K562 (cell line): ENCODE data around the gene UNC93B1. TPM values are rescaled to one million over a fixed set of nuclear protein-coding genes. Genes with fewer than 3 reads are reported as not detected.

Experiments used
- CBFA2T2 ChIP-seq: fragments of 450-650 bp; conservative IDR thresholded peaks from 2 replicates; pipeline ENCODE4 v1.6.1; 2017; ENCODE audit warnings: mild to moderate bottlenecking
- CREB1 ChIP-seq, 2 experiments: sonication (generic) in 1 of 2; formaldehyde crosslinking in 1 of 2; IDR thresholded peaks; 2 replicates each; pipeline versions ENCODE4 v1.6.1 to v1.8.0; 2012 to 2022; ENCODE audit warnings: inconsistent platforms in 1 of 2, mild to moderate bottlenecking in 1 of 2, missing genetic modification reagents in 1 of 2, moderate library complexity in 1 of 2
- DACH1 ChIP-seq: fragments of 450-650 bp; IDR thresholded peaks from 2 replicates; pipeline ENCODE4 v1.6.1; 2018; ENCODE audit not compliant: partially characterized antibody
- DLX4 ChIP-seq: fragments of 250-450 bp; sonication (Bioruptor Pico); IDR thresholded peaks from 2 replicates; pipeline ENCODE4 v1.6.1; 2021; ENCODE audit warnings: mild to moderate bottlenecking
- E4F1 ChIP-seq: fragments of 250-450 bp; sonication (Bioruptor Pico); IDR thresholded peaks from 2 replicates; pipeline ENCODE4 v1.5.0; 2021; ENCODE audit warnings: mild to moderate bottlenecking, borderline replicate concordance
- ESRRA ChIP-seq: fragments of 450-650 bp; IDR thresholded peaks from 2 replicates; pipeline ENCODE4 v1.6.1; 2014; ENCODE audit warnings: low read depth, mild to moderate bottlenecking, moderate library complexity, borderline replicate concordance
- ESRRB ChIP-seq: fragments of 250-450 bp; sonication (Bioruptor Pico); IDR thresholded peaks from 2 replicates; pipeline ENCODE4 v1.5.0; 2020; ENCODE audit warnings: mild to moderate bottlenecking, moderate library complexity, borderline replicate concordance
- KDM4B ChIP-seq, 2 experiments: fragments of 450-650 bp in 1 of 2; sonication (generic) in 1 of 2; IDR thresholded peaks; 2 replicates each; pipeline ENCODE4 v1.6.1; 2016 to 2017; ENCODE audit warnings: borderline replicate concordance in 2 of 2, antibody characterized with exemption in 1 of 2, low read depth in 1 of 2, mild to moderate bottlenecking in 1 of 2
- MYNN ChIP-seq, 2 experiments: sonication (generic); formaldehyde crosslinking in 1 of 2; IDR thresholded peaks; 2 replicates each; pipeline versions ENCODE4 v1.5.0 to v1.6.1; 2016 to 2020; ENCODE audit warnings: antibody characterized with exemption in 1 of 2, missing genetic modification reagents in 1 of 2
- NR2C1 ChIP-seq, 2 experiments: fragments of 450-650 bp; IDR thresholded peaks; 2 replicates each; pipeline ENCODE4 v1.6.1; 2017; ENCODE audit warnings: mild to moderate bottlenecking in 2 of 2, antibody characterized with exemption in 1 of 2, inconsistent platforms in 1 of 2, missing compliant biosample characterization in 1 of 2, missing genetic modification characterization in 1 of 2
- NR4A1 ChIP-seq, 2 experiments: fragments of 250-450 bp in 1 of 2; fragments of 450-650 bp in 1 of 2; sonication (Bioruptor Pico) in 1 of 2; IDR thresholded peaks; 2 replicates each; pipeline versions ENCODE4 v1.4.0 to v1.6.1; 2016 to 2020; ENCODE audit warnings: mild to moderate bottlenecking in 2 of 2, missing compliant biosample characterization in 1 of 2, missing genetic modification characterization in 1 of 2, moderate library complexity in 1 of 2
- RNF2 ChIP-seq: sonication (generic); IDR thresholded peaks from 2 replicates; pipeline ENCODE4 v1.6.1; 2016
- SIN3A ChIP-seq, 2 experiments: fragments of 150-350 bp in 1 of 2; IDR thresholded peaks; 2 replicates each; pipeline ENCODE4 v1.6.1; 2011 to 2016; ENCODE audit warnings: borderline replicate concordance in 2 of 2, low read depth in 2 of 2, low read length in 2 of 2, mild to moderate bottlenecking in 2 of 2, moderate library complexity in 2 of 2; ENCODE audit not compliant: control insufficient read depth in 1 of 2
- SMARCE1 ChIP-seq: fragments of 450-650 bp; IDR thresholded peaks from 2 replicates; pipeline ENCODE4 v1.7.1; 2016; ENCODE audit warnings: mild to moderate bottlenecking
- SPI1 ChIP-seq: IDR thresholded peaks from 2 replicates; pipeline ENCODE4 v1.6.1; 2011; ENCODE audit warnings: low read depth, low read length, control low read depth, borderline replicate concordance
- TFAP4 ChIP-seq: sonication (generic); formaldehyde crosslinking; IDR thresholded peaks from 2 replicates; pipeline ENCODE4 v1.8.0; 2022; ENCODE audit warnings: missing genetic modification reagents, mild to moderate bottlenecking, moderate library complexity, borderline replicate concordance
- THAP7 ChIP-seq: fragments of 250-450 bp; sonication (Bioruptor Pico); IDR thresholded peaks from 2 replicates; pipeline ENCODE4 v1.5.0; 2021
- ZBTB8A ChIP-seq: fragments of 450-650 bp; IDR thresholded peaks from 2 replicates; pipeline ENCODE4 v1.6.1; 2018; ENCODE audit warnings: mild to moderate bottlenecking, moderate library complexity; ENCODE audit not compliant: partially characterized antibody
- ZNF134 ChIP-seq: fragments of 250-450 bp; sonication (Bioruptor Pico); conservative IDR thresholded peaks from 2 replicates; pipeline ENCODE4 v1.4.0; 2020
- ZNF197 ChIP-seq: fragments of 200-800 bp; sonication (Bioruptor generic); IDR thresholded peaks from 2 replicates; pipeline ENCODE4 v1.6.1; 2016; ENCODE audit warnings: low read depth, missing genetic modification characterization, missing compliant biosample characterization
- ZNF41 ChIP-seq: fragments of 250-450 bp; sonication (Bioruptor Pico); conservative IDR thresholded peaks from 2 replicates; pipeline ENCODE4 v1.4.0; 2020; ENCODE audit warnings: mild to moderate bottlenecking
- ZNF436 ChIP-seq: fragments of 250-450, 450-650 bp; sonication (Bioruptor Pico); formaldehyde crosslinking; IDR thresholded peaks from 2 replicates; pipeline ENCODE4 v1.7.0; 2020; ENCODE audit warnings: mild to moderate bottlenecking
- ZNF766 ChIP-seq: fragments of 200-800 bp; sonication (Bioruptor generic); conservative IDR thresholded peaks from 2 replicates; pipeline ENCODE4 v1.6.1; 2016; ENCODE audit warnings: missing genetic modification characterization, missing compliant biosample characterization
- ZNF79 ChIP-seq: fragments of 250-450 bp; sonication (Bioruptor Pico); IDR thresholded peaks from 2 replicates; pipeline ENCODE4 v1.4.0; 2020; ENCODE audit warnings: low read depth, mild to moderate bottlenecking, moderate library complexity
- polyA plus RNA-seq, 8 experiments: library from polyadenylated mRNA; depleted of rRNA in 4 of 8; stranded (reverse) in 5 of 8; unstranded in 3 of 8; fragments of >200 nt; fragmentation: Nextera tagmentation in 2 of 8; fragmentation: Illumina TruSeq in 1 of 8; extraction: Ambion mirVana in 2 of 8; extraction: Trizol in 1 of 8; gene quantifications; 2 replicates each; pipeline versions ENCODE4 v1.2.1 to v1.2.3, GENCODE V29; 2011 to 2014; ENCODE audit warnings: inconsistent platforms in 1 of 8, missing spikeins in 1 of 8
- total RNA-seq, 7 experiments: library from RNA; depleted of rRNA in 6 of 7; stranded (reverse); fragments of >200 nt in 6 of 7; fragmentation: Illumina TruSeq in 2 of 7; extraction: Trizol in 2 of 7; gene quantifications; 2 replicates each; pipeline versions ENCODE4 v1.2.1 to v1.2.3, GENCODE V29; 2011 to 2021; ENCODE audit warnings: low replicate concordance in 1 of 7

UNC93B1 gene
- total and polyA plus RNA-seq, 9 of the 15 experiments (the other 6 are each of a cell fraction or from before 2014, with no cell fraction given), result 0.10 to 13.6 (median 6.5) TPM

- TF ChIP-seq ZNF436 (CRISPR knock-in tag) (no peak), SIN3A (IDR thresholded peaks at IDR 0.05; ENCODE audit: borderline replicate concordance in 2 of 2, control insufficient read depth in 1 of 2, low read depth in 2 of 2, low read length in 2 of 2) (peak; percentile 20 to 35; a peak in 2 of 4 replicates), ZNF79 (CRISPR knock-in tag) (no peak), ZNF134 (no peak), MYNN (IDR thresholded peaks at IDR 0.05) (0 out of 2 replicates have a peak, but pooled peaks have one; percentile 28), MYNN (CRISPR knock-in tag; IDR thresholded peaks at IDR 0.05) (no peak), TFAP4 (CRISPR knock-in tag) (peak; percentile 87), CREB1 (IDR thresholded peaks at IDR 0.05) (peak; percentile 30; the same call in 1 of the 2 replicates), CREB1 (CRISPR knock-in tag; IDR thresholded peaks at IDR 0.05) (0 out of 2 replicates have a peak, but pooled peaks have one; percentile 29), KDM4B (IDR thresholded peaks at IDR 0.05; ENCODE audit: borderline replicate concordance in 2 of 2, low read depth in 1 of 2) (0 out of 4 replicates have a peak, but pooled peaks of 1 of the 2 experiments have one; percentile 13), SPI1 (no peak), ESRRA (peak; percentile 79), ZBTB8A (no peak), DLX4 (CRISPR knock-in tag) (no peak), RNF2 (0 out of 2 replicates have a peak, but pooled peaks have one; percentile 22), E4F1 (CRISPR knock-in tag) (no peak), NR4A1 (CRISPR knock-in tag; IDR thresholded peaks at IDR 0.05) (no peak), NR4A1 (tag; IDR thresholded peaks at IDR 0.05) (no peak), ZNF197 (CRISPR knock-in tag) (no peak), CBFA2T2 (peak; percentile 71), THAP7 (CRISPR knock-in tag) (0 out of 2 replicates have a peak, but pooled peaks have one; percentile 34), SMARCE1 (no peak), ZNF766 (CRISPR knock-in tag) (no peak; the same call in 1 of the 2 replicates), DACH1 (peak; percentile 29), NR2C1 (IDR thresholded peaks at IDR 0.05) (no peak), NR2C1 (tag; IDR thresholded peaks at IDR 0.05) (peak; percentile 73), ESRRB (no peak), ZNF41 (CRISPR knock-in tag) (no peak)
Measured at GRCh38 chr11:68038226-68038717, 34.4 kb upstream of the UNC93B1 start (continued).
